Esophagus muscularis mucosa (tissue), 4 donors: ENCODE data around the gene ATRIP.

Experiments
- EP300 ChIP-seq: sonication (generic); formaldehyde crosslinking; IDR thresholded peaks from one replicate; pipeline ENCODE4 v1.6.1; 2017; ENCODE audit warnings: antibody characterized with exemption
- POLR2A ChIP-seq: fragments of 450-650 bp; IDR thresholded peaks from one replicate; pipeline ENCODE4 v1.6.1; 2017; ENCODE audit warnings: antibody characterized with exemption, moderate library complexity, mild to moderate bottlenecking, low read depth
- POLR2AphosphoS5 ChIP-seq, 2 donors: sonication (generic); formaldehyde crosslinking; IDR thresholded peaks; one replicate each; pipeline ENCODE4 v1.6.1; 2017; ENCODE audit warnings: antibody characterized with exemption in 2 of 2
- TF ChIP-seq, protein P1 (sequence below), 3 experiments: fragments of 200-600 bp in 2 of 3; fragments of 450-650 bp in 1 of 3; sonication (generic) in 2 of 3; IDR thresholded peaks; one replicate each; pipeline ENCODE4 v1.5.1; 2017 to 2019; ENCODE audit warnings: antibody characterized with exemption in 3 of 3, mild to moderate bottlenecking in 2 of 3, moderate library complexity in 1 of 3

- TF ChIP-seq, protein P1, sequence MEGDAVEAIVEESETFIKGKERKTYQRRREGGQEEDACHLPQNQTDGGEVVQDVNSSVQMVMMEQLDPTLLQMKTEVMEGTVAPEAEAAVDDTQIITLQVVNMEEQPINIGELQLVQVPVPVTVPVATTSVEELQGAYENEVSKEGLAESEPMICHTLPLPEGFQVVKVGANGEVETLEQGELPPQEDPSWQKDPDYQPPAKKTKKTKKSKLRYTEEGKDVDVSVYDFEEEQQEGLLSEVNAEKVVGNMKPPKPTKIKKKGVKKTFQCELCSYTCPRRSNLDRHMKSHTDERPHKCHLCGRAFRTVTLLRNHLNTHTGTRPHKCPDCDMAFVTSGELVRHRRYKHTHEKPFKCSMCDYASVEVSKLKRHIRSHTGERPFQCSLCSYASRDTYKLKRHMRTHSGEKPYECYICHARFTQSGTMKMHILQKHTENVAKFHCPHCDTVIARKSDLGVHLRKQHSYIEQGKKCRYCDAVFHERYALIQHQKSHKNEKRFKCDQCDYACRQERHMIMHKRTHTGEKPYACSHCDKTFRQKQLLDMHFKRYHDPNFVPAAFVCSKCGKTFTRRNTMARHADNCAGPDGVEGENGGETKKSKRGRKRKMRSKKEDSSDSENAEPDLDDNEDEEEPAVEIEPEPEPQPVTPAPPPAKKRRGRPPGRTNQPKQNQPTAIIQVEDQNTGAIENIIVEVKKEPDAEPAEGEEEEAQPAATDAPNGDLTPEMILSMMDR (IDR thresholded peaks at IDR 0.05): no peak
- TF ChIP-seq POLR2A (no peak), POLR2AphosphoS5 (IDR thresholded peaks at IDR 0.05) (no peak), EP300 (no peak)
Observed at GRCh38 chr3:48511551-48511950, 65.0 kb downstream of the ATRIP start.
